ENCODE data around the gene DKK3. TPM values are rescaled to one million over a fixed set of nuclear protein-coding genes. Genes with fewer than 3 reads are reported as not detected.

Gene DKK3
- total RNA-seq, 1 donor from 2014 or later, result 769 TPM

DNA sequence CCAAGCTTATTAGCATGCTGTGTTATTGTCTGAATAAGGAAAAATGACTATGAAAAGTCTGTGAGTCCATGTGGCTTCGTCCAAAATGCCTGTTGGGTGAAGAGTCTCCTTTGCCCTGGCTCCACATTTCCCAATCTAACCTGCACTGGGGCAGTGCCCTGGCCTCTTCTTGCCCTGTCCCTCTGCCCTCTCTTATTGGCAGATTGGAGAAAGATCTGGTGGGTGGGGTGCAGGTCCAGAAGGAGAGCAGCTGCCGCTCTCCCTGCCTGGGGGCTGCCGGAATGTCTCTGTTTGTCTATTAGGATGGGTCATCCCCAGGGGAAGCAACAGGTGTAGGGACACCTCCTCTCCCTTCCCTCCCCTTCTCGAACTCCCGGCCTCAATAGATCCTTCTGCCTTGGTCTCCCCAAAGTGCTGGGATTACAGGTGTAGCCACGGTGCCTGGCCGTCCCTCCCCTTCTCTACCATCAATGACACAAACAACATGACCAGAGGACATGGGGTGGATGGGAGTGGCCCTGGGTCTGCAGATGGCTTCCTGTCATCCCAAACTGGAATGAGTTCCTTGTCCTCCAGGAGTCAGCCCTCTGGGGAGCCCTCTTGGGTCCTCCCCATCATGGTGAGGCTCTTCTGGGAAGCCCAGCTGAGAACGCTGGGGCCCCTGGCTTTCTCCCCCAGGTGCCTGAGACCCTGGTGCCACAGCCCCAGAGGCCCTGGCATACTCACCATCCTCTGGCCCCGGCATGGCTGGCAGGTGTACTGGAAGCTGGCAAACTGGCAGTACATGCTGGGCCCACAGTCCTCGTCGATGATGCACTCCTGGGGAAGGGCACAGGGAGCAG lies 40.5 kb downstream of the DKK3 start:
- intact Hi-C loops (cut with micrococcal nuclease), result no loop called here
- H3K36me3 ChIP-seq, result peaks cover 7% of the 10 kb centered on the region
- no peak for TF ChIP-seq CTCF (IDR thresholded peaks at IDR 0.05; ENCODE audit: borderline replicate concordance)
- no peaks in the 10 kb centered on the region for H3K27me3 ChIP-seq (ENCODE audit: low read depth)
- DNase-seq, result peak; percentile 11
- no peak overlapping the region for H3K4me3 ChIP-seq
- H3K9me3 ChIP-seq (replicated peaks), result no peaks in the 10 kb centered on the region
- peak overlapping the region; percentile 65 for H3K27ac ChIP-seq (replicated peaks)
- H3K4me1 ChIP-seq, result peaks cover 92% of the 10 kb centered on the region

GRCh38 chr11:11966826-11967668 lies 41.4 kb downstream of the DKK3 start:
- DNase-seq, result peak; percentile 79
- TF ChIP-seq CTCF (IDR thresholded peaks at IDR 0.05; ENCODE audit: borderline replicate concordance), result peak; percentile 87
- no peaks in the 10 kb centered on the region for H3K27me3 ChIP-seq (ENCODE audit: low read depth)
- peaks cover 92% of the 10 kb centered on the region for H3K4me1 ChIP-seq
- peak overlapping the region; percentile 6 for H3K27ac ChIP-seq (replicated peaks)
- intact Hi-C loops (cut with micrococcal nuclease), result no loop called here
- H3K36me3 ChIP-seq, result peaks cover 7% of the 10 kb centered on the region
- no peak overlapping the region for H3K4me3 ChIP-seq
- no peaks in the 10 kb centered on the region for H3K9me3 ChIP-seq (replicated peaks)

GRCh38 chr11:11966354-11966741 lies 42.1 kb downstream of the DKK3 start:
- Histone ChIP-seq H3K27ac (replicated peaks) (no peak overlapping the region), H3K4me1 (peaks cover 91% of the 10 kb centered on the region), H3K27me3 (ENCODE audit: low read depth) (no peaks in the 10 kb centered on the region), H3K9me3 (replicated peaks) (no peaks in the 10 kb centered on the region), H3K4me3 (no peak overlapping the region), H3K36me3 (peaks cover 7% of the 10 kb centered on the region)
- intact Hi-C loops (cut with micrococcal nuclease), result no loop called here
- DNase-seq, result no peak
- TF ChIP-seq CTCF (IDR thresholded peaks at IDR 0.05; ENCODE audit: borderline replicate concordance), result no peak

- Histone ChIP-seq H3K9me3 (replicated peaks) (no peaks in the 10 kb centered on the region), H3K4me1 (peaks cover 91% of the 10 kb centered on the region), H3K36me3 (peaks cover 7% of the 10 kb centered on the region), H3K27me3 (ENCODE audit: low read depth) (no peaks in the 10 kb centered on the region), H3K27ac (replicated peaks) (peak overlapping the region; percentile 85), H3K4me3 (no peak overlapping the region)
- TF ChIP-seq CTCF (IDR thresholded peaks at IDR 0.05; ENCODE audit: borderline replicate concordance), result no peak
- intact Hi-C loops (cut with micrococcal nuclease), result no loop called here
- no peak for DNase-seq
Observed at GRCh38 chr11:11965656-11966353, 42.6 kb downstream of the DKK3 start.

- TF ChIP-seq CTCF (IDR thresholded peaks at IDR 0.05; ENCODE audit: borderline replicate concordance), result no peak
- Histone ChIP-seq H3K36me3 (peaks cover 7% of the 10 kb centered on the region), H3K27me3 (ENCODE audit: low read depth) (no peaks in the 10 kb centered on the region), H3K4me1 (peaks cover 91% of the 10 kb centered on the region), H3K9me3 (replicated peaks) (no peaks in the 10 kb centered on the region), H3K4me3 (no peak overlapping the region), H3K27ac (replicated peaks) (peak overlapping the region; percentile 85)
- peak; percentile 8 for DNase-seq
- intact Hi-C loops (cut with micrococcal nuclease), result no loop called here
Observed at GRCh38 chr11:11965192-11965591, 43.2 kb downstream of the DKK3 start.
